H1 (cell line): Measurements from ENCODE around the gene ZMYM2.

ENCODE experiments used
- CREB1 ChIP-seq: IDR thresholded peaks from 2 replicates; pipeline ENCODE4 v1.6.1; 2012; ENCODE audit warnings: inconsistent platforms
- EP300 ChIP-seq, 2 experiments: IDR thresholded peaks; 1 replicate in 1 of 2; 2 replicates in 1 of 2; pipeline ENCODE4 v1.6.1; 2011 to 2012; ENCODE audit warnings: low read depth in 2 of 2, low read length in 2 of 2, mild to moderate bottlenecking in 2 of 2, borderline replicate concordance in 1 of 2, inconsistent platforms in 1 of 2, moderate library complexity in 1 of 2
- HDAC2 ChIP-seq, 2 experiments: fragments of 300-600 bp in 1 of 2; sonication (generic) in 1 of 2; IDR thresholded peaks; 2 replicates each; pipeline ENCODE4 v1.6.1; 2011 to 2012; ENCODE audit warnings: low read depth in 2 of 2, low read length in 2 of 2, mild to moderate bottlenecking in 2 of 2, moderate library complexity in 2 of 2, borderline replicate concordance in 1 of 2, inconsistent platforms in 1 of 2
- POLR2A ChIP-seq, 2 experiments: IDR thresholded peaks; 1 replicate in 1 of 2; 2 replicates in 1 of 2; pipeline ENCODE4 v1.6.1; 2011; ENCODE audit warnings: low read depth in 2 of 2, low read length in 2 of 2, mild to moderate bottlenecking in 2 of 2; ENCODE audit errors: control extremely low read depth in 1 of 2
- POLR2AphosphoS5 ChIP-seq: IDR thresholded peaks from 2 replicates; pipeline ENCODE4 v1.6.1; 2011; ENCODE audit warnings: low read depth, low read length
- POU5F1 ChIP-seq: IDR thresholded peaks from 2 replicates; pipeline ENCODE4 v1.6.1; 2011; ENCODE audit warnings: low read depth, mild to moderate bottlenecking, low read length, moderate library complexity
- RBBP5 ChIP-seq: IDR thresholded peaks from 2 replicates; pipeline ENCODE4 v1.7.1; 2012; ENCODE audit warnings: low read depth, mild to moderate bottlenecking, inconsistent platforms, low read length, moderate library complexity, borderline replicate concordance
- SUZ12 ChIP-seq: fragments of 200-600 bp; sonication (generic); IDR thresholded peaks from 2 replicates; pipeline ENCODE4 v1.6.1; 2012; ENCODE audit warnings: mild to moderate bottlenecking, inconsistent platforms, low read length, moderate library complexity, mixed read lengths
- TAF1 ChIP-seq: IDR thresholded peaks from 2 replicates; pipeline ENCODE4 v1.6.1; 2011; ENCODE audit warnings: mild to moderate bottlenecking, low read depth, low read length
- TBP ChIP-seq: IDR thresholded peaks from 2 replicates; pipeline ENCODE4 v1.6.1; 2011; ENCODE audit warnings: low read depth, low read length, improper control_type of control experiment
- TEAD4 ChIP-seq: IDR thresholded peaks from 2 replicates; pipeline ENCODE4 v1.6.1; 2012; ENCODE audit warnings: low read depth, low read length, inconsistent platforms, mixed read lengths
- TF ChIP-seq, protein P1 (sequence below), 3 experiments: IDR thresholded peaks; 1 replicate in 2 of 3; 2 replicates in 1 of 3; pipeline versions ENCODE4 v1.5.1 to v1.6.1; 2011; ENCODE audit warnings: low read length in 3 of 3, mild to moderate bottlenecking in 3 of 3, inconsistent platforms in 2 of 3, low read depth in 1 of 3, moderate library complexity in 1 of 3; ENCODE audit not compliant: insufficient read depth in 1 of 3; ENCODE audit errors: control extremely low read depth in 1 of 3
- TF ChIP-seq, protein P2 (sequence below): IDR thresholded peaks from 2 replicates; pipeline ENCODE4 v1.6.1; 2012; ENCODE audit warnings: inconsistent platforms
- TF ChIP-seq, protein P3 (sequence below): IDR thresholded peaks from 2 replicates; pipeline ENCODE4 v1.6.1; 2011; ENCODE audit warnings: low read length, improper control_type of control experiment

DNA sequence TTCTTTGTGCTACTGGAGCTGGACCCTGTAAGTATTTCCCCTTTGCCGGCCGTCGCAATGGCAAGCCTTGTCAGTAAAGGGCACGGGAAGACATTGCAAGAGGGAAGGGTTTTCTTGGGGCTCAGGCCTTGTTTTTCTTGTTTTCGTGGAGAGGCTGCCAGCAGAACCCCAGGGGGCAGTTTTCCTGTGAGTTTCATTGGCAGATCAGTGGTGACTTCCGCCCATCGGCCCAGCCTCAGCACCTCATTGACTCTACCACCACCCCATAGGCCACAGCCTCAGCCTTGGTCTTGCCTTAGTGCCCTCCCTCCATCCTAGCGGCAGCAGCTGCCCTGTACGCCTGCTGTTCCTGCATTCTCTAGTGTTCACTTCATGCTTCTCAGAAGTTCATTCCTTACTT, 140.8 kb downstream of the ZMYM2 start:
- TF ChIP-seq POLR2A (IDR thresholded peaks at IDR 0.05; ENCODE audit: control extremely low read depth in 1 of 2, low read depth in 2 of 2, low read length in 2 of 2) (no peak), EP300 (IDR thresholded peaks at IDR 0.05; ENCODE audit: borderline replicate concordance in 1 of 2, low read depth in 2 of 2, low read length in 2 of 2) (no peak), HDAC2 (IDR thresholded peaks at IDR 0.05; ENCODE audit: borderline replicate concordance in 1 of 2, low read depth in 2 of 2, low read length in 2 of 2) (no peak), CREB1 (no peak), POLR2AphosphoS5 (no peak), SUZ12 (no peak), TAF1 (no peak), POU5F1 (no peak), RBBP5 (peak; percentile 43; the same call in 1 of the 2 replicates), TEAD4 (no peak), TBP (no peak; the same call in 1 of the 2 replicates)
- TF ChIP-seq, protein P1, sequence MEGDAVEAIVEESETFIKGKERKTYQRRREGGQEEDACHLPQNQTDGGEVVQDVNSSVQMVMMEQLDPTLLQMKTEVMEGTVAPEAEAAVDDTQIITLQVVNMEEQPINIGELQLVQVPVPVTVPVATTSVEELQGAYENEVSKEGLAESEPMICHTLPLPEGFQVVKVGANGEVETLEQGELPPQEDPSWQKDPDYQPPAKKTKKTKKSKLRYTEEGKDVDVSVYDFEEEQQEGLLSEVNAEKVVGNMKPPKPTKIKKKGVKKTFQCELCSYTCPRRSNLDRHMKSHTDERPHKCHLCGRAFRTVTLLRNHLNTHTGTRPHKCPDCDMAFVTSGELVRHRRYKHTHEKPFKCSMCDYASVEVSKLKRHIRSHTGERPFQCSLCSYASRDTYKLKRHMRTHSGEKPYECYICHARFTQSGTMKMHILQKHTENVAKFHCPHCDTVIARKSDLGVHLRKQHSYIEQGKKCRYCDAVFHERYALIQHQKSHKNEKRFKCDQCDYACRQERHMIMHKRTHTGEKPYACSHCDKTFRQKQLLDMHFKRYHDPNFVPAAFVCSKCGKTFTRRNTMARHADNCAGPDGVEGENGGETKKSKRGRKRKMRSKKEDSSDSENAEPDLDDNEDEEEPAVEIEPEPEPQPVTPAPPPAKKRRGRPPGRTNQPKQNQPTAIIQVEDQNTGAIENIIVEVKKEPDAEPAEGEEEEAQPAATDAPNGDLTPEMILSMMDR (IDR thresholded peaks at IDR 0.05; ENCODE audit: control extremely low read depth in 1 of 3, insufficient read depth in 1 of 3, low read depth in 1 of 3, low read length in 3 of 3) = peak in 1 of 3 experiments; percentile 8; a peak in 1 of 4 replicates
- TF ChIP-seq, protein P2, sequence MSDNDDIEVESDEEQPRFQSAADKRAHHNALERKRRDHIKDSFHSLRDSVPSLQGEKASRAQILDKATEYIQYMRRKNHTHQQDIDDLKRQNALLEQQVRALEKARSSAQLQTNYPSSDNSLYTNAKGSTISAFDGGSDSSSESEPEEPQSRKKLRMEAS = no peak
- TF ChIP-seq, protein P3, sequence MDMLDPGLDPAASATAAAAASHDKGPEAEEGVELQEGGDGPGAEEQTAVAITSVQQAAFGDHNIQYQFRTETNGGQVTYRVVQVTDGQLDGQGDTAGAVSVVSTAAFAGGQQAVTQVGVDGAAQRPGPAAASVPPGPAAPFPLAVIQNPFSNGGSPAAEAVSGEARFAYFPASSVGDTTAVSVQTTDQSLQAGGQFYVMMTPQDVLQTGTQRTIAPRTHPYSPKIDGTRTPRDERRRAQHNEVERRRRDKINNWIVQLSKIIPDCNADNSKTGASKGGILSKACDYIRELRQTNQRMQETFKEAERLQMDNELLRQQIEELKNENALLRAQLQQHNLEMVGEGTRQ = no peak
